CD4-positive, alpha-beta T cell (primary cell): ENCODE measurements around the gene ABHD16A. TPM values are rescaled to one million over a fixed set of nuclear protein-coding genes. Genes with fewer than 3 reads are reported as not detected.

Experiments
- ATAC-seq: fragments of 200-7000 bp; cut with Tn5 transposase; one replicate; pipeline ENCODE4 v1.10.0; 2022; ENCODE audit warnings: mild to moderate bottlenecking; ENCODE audit not compliant: poor library complexity
- CTCF ChIA-PET: fragments of 350-600 bp; sonication (Branson Sonifier 250); formaldehyde crosslinking; loops from one replicate; lab custom pipeline; 2021; ENCODE audit warnings: antibody characterized with exemption, inconsistent platforms; lab: Charles Lee
- POLR2A ChIA-PET: fragments of 350-600 bp; sonication (Branson Sonifier 250); formaldehyde crosslinking; loops from one replicate; lab custom pipeline; 2021; ENCODE audit warnings: antibody characterized with exemption, inconsistent platforms; lab: Charles Lee
- DNase-seq, 14 experiments: peaks; one replicate each; pipeline ENCODE4 v3.0.0-alpha.2; 2013 to 2020; ENCODE audit warnings: mixed read lengths in 2 of 14
- H3K27ac ChIP-seq, 2 donors: one replicate each; pipeline versions ENCODE4 v1.5.1 to v1.7.0; 2013; ENCODE audit warnings: low read length in 2 of 2, low read depth in 1 of 2, mild to moderate bottlenecking in 1 of 2
- H3K27me3 ChIP-seq, 2 experiments: 1 replicate in 1 of 2; 2 replicates in 1 of 2; pipeline versions ENCODE4 v1.6.1 to v1.7.0; 2013; ENCODE audit warnings: low read length in 2 of 2, control low read depth in 1 of 2, mild to moderate bottlenecking in 1 of 2, moderate library complexity in 1 of 2; ENCODE audit not compliant: insufficient read depth in 2 of 2, control insufficient read depth in 1 of 2
- H3K36me3 ChIP-seq: one replicate; pipeline ENCODE4 v1.6.1; 2013; ENCODE audit warnings: low read length, control low read depth; ENCODE audit not compliant: insufficient read depth
- H3K4me1 ChIP-seq: one replicate; pipeline ENCODE4 v1.6.1; 2013; ENCODE audit warnings: low read length, control low read depth; ENCODE audit not compliant: insufficient read depth
- H3K4me3 ChIP-seq: one replicate; pipeline ENCODE4 v1.5.1; 2013; ENCODE audit warnings: mild to moderate bottlenecking, low read length, moderate library complexity
- H3K9me3 ChIP-seq, 2 experiments: 1 replicate in 1 of 2; 2 replicates in 1 of 2; pipeline versions ENCODE4 v1.6.1 to v1.7.0; 2013; ENCODE audit warnings: low read length in 2 of 2, mild to moderate bottlenecking in 2 of 2, control low read depth in 1 of 2, moderate library complexity in 1 of 2; ENCODE audit not compliant: control insufficient read depth in 1 of 2, insufficient read depth in 1 of 2
- H3K27ac Mint-ChIP-seq: one replicate; pipeline ENCODE4 v1.8.0; 2020; ENCODE audit warnings: mixed read lengths
- H3K27me3 Mint-ChIP-seq: one replicate; pipeline ENCODE4 v1.8.0; 2021; ENCODE audit warnings: mixed read lengths
- H3K36me3 Mint-ChIP-seq: one replicate; pipeline ENCODE4 v1.8.0; 2021; ENCODE audit warnings: low read depth, mixed read lengths
- H3K4me1 Mint-ChIP-seq: one replicate; pipeline ENCODE4 v1.8.0; 2021; ENCODE audit warnings: low read depth, mixed read lengths
- H3K4me3 Mint-ChIP-seq: one replicate; pipeline ENCODE4 v1.8.0; 2020; ENCODE audit warnings: mild to moderate bottlenecking, mixed read lengths
- H3K9me3 Mint-ChIP-seq: one replicate; pipeline ENCODE4 v1.8.0; 2020; ENCODE audit warnings: mixed read lengths
- intact Hi-C, 2 experiments: fragments of 100-400 bp; cut with DNase I in 1 of 2; cut with micrococcal nuclease in 1 of 2; formaldehyde crosslinking; loops; one replicate each; pipeline versions ENCODE4 v1.15.1 to v1.9.0; 2023 to 2025; cut with DNase I, micrococcal nuclease
- total RNA-seq, 174 experiments: library from RNA in 2 of 174; stranded (reverse) in 2 of 174; gene quantifications; one replicate each; pipeline ENCODE4 v1.2.3 and lab custom pipeline; 2021 to 2026
- TF ChIP-seq, protein P1 (sequence below): fragments of 200-600 bp; IDR thresholded peaks from one replicate; pipeline ENCODE4 v1.8.0; 2022; ENCODE audit warnings: antibody characterized with exemption, mild to moderate bottlenecking

The ABHD16A gene
- total RNA-seq, 2 experiments from 2014 or later = 52.3 to 59.3 TPM

DNA sequence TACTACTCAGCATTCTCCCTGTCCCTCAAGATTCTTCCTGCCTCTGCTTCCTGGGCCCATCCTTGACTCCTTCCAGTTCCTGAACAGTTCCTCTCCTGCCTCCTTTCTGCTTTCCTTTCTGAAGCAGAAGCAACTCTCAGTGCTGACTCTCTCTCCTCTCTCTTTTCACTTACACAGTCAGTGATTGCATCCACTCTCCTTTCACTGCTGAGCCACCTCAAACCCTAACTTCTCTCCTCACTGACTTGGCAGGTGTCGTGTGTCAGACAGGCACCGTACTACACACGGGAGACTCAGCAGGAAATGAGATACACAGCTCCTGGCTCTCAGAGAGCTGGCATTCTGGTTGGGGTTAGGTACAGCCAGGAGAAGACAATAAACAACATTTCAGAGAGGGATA, 5.6 kb downstream of the ABHD16A start:
- no peak overlapping the region for H3K4me3 ChIP-seq
- ChIA-PET POLR2A (no interaction called here), CTCF (no interaction called here)
- H3K27ac Mint-ChIP-seq = peak overlapping the region; percentile 18
- intact Hi-C loops = no loop called here
- peaks cover 78% of the 10 kb centered on the region for H3K36me3 Mint-ChIP-seq
- no peak overlapping the region for H3K4me3 Mint-ChIP-seq
- H3K27ac ChIP-seq = no peak overlapping the region
- ATAC-seq = no peak
- TF ChIP-seq, protein P1, sequence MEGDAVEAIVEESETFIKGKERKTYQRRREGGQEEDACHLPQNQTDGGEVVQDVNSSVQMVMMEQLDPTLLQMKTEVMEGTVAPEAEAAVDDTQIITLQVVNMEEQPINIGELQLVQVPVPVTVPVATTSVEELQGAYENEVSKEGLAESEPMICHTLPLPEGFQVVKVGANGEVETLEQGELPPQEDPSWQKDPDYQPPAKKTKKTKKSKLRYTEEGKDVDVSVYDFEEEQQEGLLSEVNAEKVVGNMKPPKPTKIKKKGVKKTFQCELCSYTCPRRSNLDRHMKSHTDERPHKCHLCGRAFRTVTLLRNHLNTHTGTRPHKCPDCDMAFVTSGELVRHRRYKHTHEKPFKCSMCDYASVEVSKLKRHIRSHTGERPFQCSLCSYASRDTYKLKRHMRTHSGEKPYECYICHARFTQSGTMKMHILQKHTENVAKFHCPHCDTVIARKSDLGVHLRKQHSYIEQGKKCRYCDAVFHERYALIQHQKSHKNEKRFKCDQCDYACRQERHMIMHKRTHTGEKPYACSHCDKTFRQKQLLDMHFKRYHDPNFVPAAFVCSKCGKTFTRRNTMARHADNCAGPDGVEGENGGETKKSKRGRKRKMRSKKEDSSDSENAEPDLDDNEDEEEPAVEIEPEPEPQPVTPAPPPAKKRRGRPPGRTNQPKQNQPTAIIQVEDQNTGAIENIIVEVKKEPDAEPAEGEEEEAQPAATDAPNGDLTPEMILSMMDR = no peak
- H3K27me3 ChIP-seq = no peaks in the 10 kb centered on the region
- H3K4me1 ChIP-seq = peaks cover 26% of the 10 kb centered on the region
- peaks cover 58% of the 10 kb centered on the region for H3K36me3 ChIP-seq
- H3K9me3 ChIP-seq = no peaks in the 10 kb centered on the region
- H3K9me3 Mint-ChIP-seq = no peaks in the 10 kb centered on the region
- H3K27me3 Mint-ChIP-seq = no peaks in the 10 kb centered on the region
- H3K4me1 Mint-ChIP-seq = peaks cover 37% of the 10 kb centered on the region
- no peak for DNase-seq

DNA sequence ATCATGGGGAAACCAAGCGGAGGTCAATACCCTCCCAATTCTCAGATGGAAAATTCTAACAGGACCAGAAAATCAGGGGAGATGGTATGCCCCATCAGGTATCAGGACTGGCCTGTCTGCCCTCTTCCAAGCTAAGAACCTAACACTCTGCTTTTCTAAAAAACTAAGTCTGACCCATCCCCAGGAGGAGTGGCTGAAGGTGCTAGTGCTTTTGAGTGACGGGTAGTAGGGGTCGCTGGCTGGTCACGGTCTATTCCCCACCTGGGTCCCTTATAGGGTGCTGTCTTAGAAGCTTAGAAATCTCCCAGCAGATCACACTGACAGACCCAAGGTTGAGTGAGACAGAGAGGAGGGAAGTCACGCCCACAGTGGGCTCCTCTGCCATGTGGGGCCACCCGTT, 9.6 kb downstream of the ABHD16A start:
- peaks cover 13% of the 10 kb centered on the region for H3K4me1 Mint-ChIP-seq
- ATAC-seq (no peak), DNase-seq (no peak)
- ChIA-PET CTCF (interaction anchor here (1.8 kb wide), 1 partner anchor 95 kb away, joined by 5 read pairs; no protein-coding TSS in a partner anchor), POLR2A (no interaction called here)
- no peak overlapping the region for H3K4me3 ChIP-seq
- peaks cover 80% of the 10 kb centered on the region for H3K36me3 ChIP-seq
- peak overlapping the region; percentile 27 for H3K27ac Mint-ChIP-seq
- TF ChIP-seq, protein P1 = no peak
- peaks cover 86% of the 10 kb centered on the region for H3K36me3 Mint-ChIP-seq
- H3K4me1 ChIP-seq = peaks cover under 1% of the 10 kb centered on the region
- H3K9me3 ChIP-seq = no peaks in the 10 kb centered on the region
- intact Hi-C loops = no loop called here
- no peaks in the 10 kb centered on the region for H3K9me3 Mint-ChIP-seq
- no peak overlapping the region for H3K27ac ChIP-seq
- no peaks in the 10 kb centered on the region for H3K27me3 ChIP-seq
- H3K4me3 Mint-ChIP-seq = no peak overlapping the region
- H3K27me3 Mint-ChIP-seq = no peaks in the 10 kb centered on the region

- intact Hi-C loops = no loop called here
- no peak overlapping the region for H3K4me3 Mint-ChIP-seq
Observed at GRCh38 chr6:31692886-31693285, 10.2 kb downstream of the ABHD16A start.

More at GRCh38 chr6:31692886-31693285, 10.2 kb downstream of the ABHD16A start:
- DNase-seq (no peak), ATAC-seq (no peak)
- peaks cover 88% of the 10 kb centered on the region for H3K36me3 Mint-ChIP-seq
- TF ChIP-seq, protein P1 = no peak
- Histone ChIP-seq H3K36me3 (peaks cover 86% of the 10 kb centered on the region), H3K27ac (no peak overlapping the region), H3K4me1 (no peaks in the 10 kb centered on the region), H3K4me3 (no peak overlapping the region), H3K9me3 (no peaks in the 10 kb centered on the region), H3K27me3 (no peaks in the 10 kb centered on the region)
- no peaks in the 10 kb centered on the region for H3K9me3 Mint-ChIP-seq
- ChIA-PET CTCF (interaction anchor here (1.8 kb wide), 1 partner anchor 94 kb away, joined by 5 read pairs; no protein-coding TSS in a partner anchor), POLR2A (interaction anchor here (0.5 kb wide), 1 partner anchor 206 kb away, joined by 3 read pairs; no protein-coding TSS in a partner anchor)
- H3K27me3 Mint-ChIP-seq = no peaks in the 10 kb centered on the region
- H3K27ac Mint-ChIP-seq = peak overlapping the region; percentile 27
- peaks cover 10% of the 10 kb centered on the region for H3K4me1 Mint-ChIP-seq
